IMR-90 (cell line): Measurements from ENCODE around the gene TNS1. TPM values are rescaled to one million over a fixed set of nuclear protein-coding genes. Genes with fewer than 3 reads are reported as not detected.

ENCODE experiments used
- ATAC-seq: fragments of 200-7000 bp; cut with Tn5 transposase; 2 replicates; pipeline ENCODE4 v1.9.1; 2020; ENCODE audit warnings: low read depth, mild to moderate bottlenecking, moderate library complexity
- BruUV-seq: library from RNA; stranded (reverse); fragments of 400-500 nt; replicated peaks from 2 replicates; lab custom pipeline; 2021; lab: Mats Ljungman, UMichigan
- CTCF ChIA-PET: fragments of 300-600 bp; formaldehyde crosslinking; extraction: SDS; loops from one replicate; lab custom pipeline; 2021; ENCODE audit warnings: antibody characterized with exemption; lab: Yijun Ruan, JAX
- POLR2A ChIA-PET: fragments of 300-600 bp; sonication (Branson Sonifier 250); formaldehyde crosslinking; loops from one replicate; lab custom pipeline; 2022; ENCODE audit warnings: antibody characterized with exemption; ENCODE audit not compliant: unreplicated experiment; lab: Charles Lee
- DNase-seq: peaks from one replicate; pipeline ENCODE4 v3.0.0; 2013
- H2AFZ ChIP-seq: replicated peaks from 2 replicates; pipeline ENCODE3; 2013; ENCODE audit warnings: low read length, mild to moderate bottlenecking; ENCODE audit not compliant: poor library complexity
- H2AK5ac ChIP-seq: 2 replicates; pipeline ENCODE4 v1.6.1; 2013; ENCODE audit warnings: low read depth, low read length, inconsistent platforms
- H2AK9ac ChIP-seq: replicated peaks from 2 replicates; pipeline ENCODE3; 2013; ENCODE audit warnings: mild to moderate bottlenecking, low read depth, low read length, moderate library complexity; ENCODE audit not compliant: poor library complexity
- H2BK120ac ChIP-seq: 2 replicates; pipeline ENCODE4 v1.6.1; 2013; ENCODE audit warnings: low read depth, low read length, inconsistent platforms
- H2BK15ac ChIP-seq: 3 replicates; pipeline ENCODE4 v1.6.1; 2013; ENCODE audit warnings: low read depth, low read length, inconsistent platforms
- H2BK20ac ChIP-seq: 2 replicates; pipeline ENCODE4 v1.6.1; 2013; ENCODE audit warnings: low read depth, mild to moderate bottlenecking, inconsistent platforms, low read length, moderate library complexity
- H2BK5ac ChIP-seq: 2 replicates; pipeline ENCODE4 v1.6.1; 2013; ENCODE audit warnings: mild to moderate bottlenecking, low read depth, low read length, inconsistent platforms; ENCODE audit not compliant: poor library complexity, severe bottlenecking
- H3K14ac ChIP-seq: replicated peaks from 2 replicates; pipeline ENCODE4 v1.6.1; 2013; ENCODE audit warnings: low read depth, low read length, inconsistent platforms
- H3K18ac ChIP-seq: 2 replicates; pipeline ENCODE4 v1.6.1; 2013; ENCODE audit warnings: low read depth, low read length, control low read depth
- H3K23ac ChIP-seq: 2 replicates; pipeline ENCODE4 v1.6.1; 2013; ENCODE audit warnings: low read depth, low read length, inconsistent platforms
- H3K27ac ChIP-seq: 2 replicates; pipeline ENCODE4 v1.5.1; 2013; ENCODE audit warnings: mild to moderate bottlenecking, control low read depth, low read length; ENCODE audit not compliant: insufficient read depth
- H3K27me3 ChIP-seq: 2 replicates; pipeline ENCODE4 v1.6.1; 2013; ENCODE audit warnings: low read length; ENCODE audit not compliant: control insufficient read depth, insufficient read depth
- H3K36me3 ChIP-seq: 2 replicates; pipeline ENCODE4 v1.6.1; 2013; ENCODE audit warnings: low read length, mixed read lengths; ENCODE audit not compliant: control insufficient read depth, insufficient read depth
- H3K4ac ChIP-seq: 2 replicates; pipeline ENCODE4 v1.6.1; 2013; ENCODE audit warnings: low read depth, low read length, inconsistent platforms
- H3K4me1 ChIP-seq: 2 replicates; pipeline ENCODE4 v1.6.1; 2013; ENCODE audit warnings: low read length, mixed read lengths; ENCODE audit not compliant: control insufficient read depth, insufficient read depth
- H3K4me2 ChIP-seq: 2 replicates; pipeline ENCODE4 v1.6.1; 2013; ENCODE audit warnings: low read depth, mild to moderate bottlenecking, control low read depth, low read length, moderate library complexity
- H3K4me3 ChIP-seq: 2 replicates; pipeline ENCODE4 v1.5.1; 2013; ENCODE audit warnings: low read depth, mild to moderate bottlenecking, control low read depth, low read length, moderate library complexity; ENCODE audit not compliant: insufficient read depth
- H3K56ac ChIP-seq: 2 replicates; pipeline ENCODE4 v1.6.1; 2013; ENCODE audit warnings: low read length, inconsistent platforms; ENCODE audit not compliant: insufficient read depth; ENCODE audit errors: extremely low read depth
- H3K79me1 ChIP-seq, 2 experiments: 2 replicates each; pipeline ENCODE4 v1.6.1; 2013; ENCODE audit warnings: low read length in 2 of 2, inconsistent platforms in 1 of 2, low read depth in 1 of 2
- H3K9ac ChIP-seq: 2 replicates; pipeline ENCODE4 v1.6.1; 2013; ENCODE audit warnings: low read depth, low read length, control low read depth
- H3K9me1 ChIP-seq: 2 replicates; pipeline ENCODE4 v1.6.1; 2013; ENCODE audit warnings: low read length, inconsistent platforms; ENCODE audit not compliant: insufficient read depth
- H3K9me3 ChIP-seq: 2 replicates; pipeline ENCODE4 v1.6.1; 2013; ENCODE audit warnings: low read length; ENCODE audit not compliant: control insufficient read depth, insufficient read depth
- H4K20me1 ChIP-seq: 2 replicates; pipeline ENCODE4 v1.6.1; 2013; ENCODE audit warnings: low read length, inconsistent platforms; ENCODE audit not compliant: insufficient read depth
- H4K5ac ChIP-seq: 2 replicates; pipeline ENCODE4 v1.6.1; 2013; ENCODE audit warnings: mild to moderate bottlenecking, low read depth, low read length, control low read depth
- H4K8ac ChIP-seq, 2 experiments: 2 replicates each; pipeline ENCODE4 v1.6.1; 2013; ENCODE audit warnings: low read depth in 2 of 2, low read length in 2 of 2, control low read depth in 1 of 2, inconsistent platforms in 1 of 2
- H4K91ac ChIP-seq: 2 replicates; pipeline ENCODE4 v1.6.1; 2013; ENCODE audit warnings: low read depth, low read length, inconsistent platforms; ENCODE audit not compliant: insufficient read depth
- BHLHE40 ChIP-seq: fragments of 150-350 bp; IDR thresholded peaks from 2 replicates; pipeline ENCODE4 v1.6.1; 2016; ENCODE audit warnings: mild to moderate bottlenecking, low read depth, low read length
- CEBPB ChIP-seq: IDR thresholded peaks from 2 replicates; pipeline ENCODE4 v1.6.1; 2012; ENCODE audit warnings: low read depth, low read length, improper control_type of control experiment
- CHD1 ChIP-seq: IDR thresholded peaks from 2 replicates; pipeline ENCODE4 v1.6.1; 2012; ENCODE audit warnings: low read depth, low read length, improper control_type of control experiment
- MAFK ChIP-seq: IDR thresholded peaks from 2 replicates; pipeline ENCODE4 v1.6.1; 2012; ENCODE audit warnings: low read depth, low read length, improper control_type of control experiment
- MAZ ChIP-seq: IDR thresholded peaks from 2 replicates; pipeline ENCODE4 v1.6.1; 2012; ENCODE audit warnings: low read depth, mild to moderate bottlenecking, low read length, improper control_type of control experiment, moderate library complexity, borderline replicate concordance
- MXI1 ChIP-seq: IDR thresholded peaks from 2 replicates; pipeline ENCODE4 v1.6.1; 2012; ENCODE audit warnings: low read depth, mild to moderate bottlenecking, low read length, moderate library complexity, borderline replicate concordance
- NFE2L2 ChIP-seq: fragments of 150-350 bp; IDR thresholded peaks from 2 replicates; pipeline ENCODE4 v1.6.1; 2016; ENCODE audit warnings: low read depth, mild to moderate bottlenecking, low read length
- POLR2A ChIP-seq: IDR thresholded peaks from 2 replicates; pipeline ENCODE4 v1.6.1; 2012; ENCODE audit warnings: mild to moderate bottlenecking, low read depth, low read length
- RAD21 ChIP-seq: IDR thresholded peaks from 2 replicates; pipeline ENCODE4 v1.6.1; 2012; ENCODE audit warnings: low read length, improper control_type of control experiment
- RCOR1 ChIP-seq: IDR thresholded peaks from 2 replicates; pipeline ENCODE4 v1.6.1; 2012; ENCODE audit warnings: mild to moderate bottlenecking, low read length, improper control_type of control experiment; ENCODE audit not compliant: insufficient replicate concordance
- RFX5 ChIP-seq: IDR thresholded peaks from 2 replicates; pipeline ENCODE4 v1.8.0; 2012; ENCODE audit warnings: low read depth, mild to moderate bottlenecking, low read length, moderate library complexity
- SMC3 ChIP-seq: fragments of 150-350 bp; IDR thresholded peaks from 2 replicates; pipeline ENCODE4 v1.6.1; 2016; ENCODE audit warnings: low read depth, mild to moderate bottlenecking, antibody characterized with exemption, low read length, moderate library complexity
- WGBS, 2 experiments: methylation state at CpG; one replicate each; pipeline versions ENCODE4 v1.1.5 to v1.1.7; 2013; ENCODE audit warnings: missing lambda C conversion rate in 2 of 2; ENCODE audit not compliant: insufficient read length in 1 of 2; ENCODE audit errors: extremely low coverage in 2 of 2; 5-methylcytosine and 5-hydroxymethylcytosine counted together
- dilution Hi-C: fragments of 300-500 bp; cut with HindIII; formaldehyde crosslinking; loops from one replicate; pipeline ENCODE4 v1.14.3; 2018; ENCODE audit warnings: low sequenced_read_pairs; ENCODE audit not compliant: unreplicated experiment
- in situ Hi-C: fragments of 300-500 bp; cut with MboI; formaldehyde crosslinking; loops from 3 replicates; pipeline ENCODE4 v1.14.3; 2019; ENCODE audit warnings: low sequenced_read_pairs, inconsistent platforms, mixed read lengths
- intact Hi-C: fragments of 100-400 bp; cut with micrococcal nuclease; formaldehyde crosslinking; loops from 2 replicates; pipeline ENCODE4 v1.10.0; 2022
- polyA plus RNA-seq, 3 experiments: library from polyadenylated mRNA; depleted of rRNA; stranded (reverse); fragments of >200 nt; gene quantifications; 2 replicates each; pipeline ENCODE4 v1.2.3, GENCODE V29; 2012; ENCODE audit warnings: low replicate concordance in 1 of 3
- total RNA-seq: library from RNA; depleted of rRNA; stranded (reverse); fragments of >200 nt; gene quantifications from 2 replicates; pipeline ENCODE4 v1.2.3, GENCODE V29; 2012
- TF ChIP-seq, protein P1 (sequence below): fragments of 150-350 bp; IDR thresholded peaks from 2 replicates; pipeline ENCODE4 v1.6.1; 2017; ENCODE audit warnings: mild to moderate bottlenecking, antibody characterized with exemption, low read length, low read depth
- TF ChIP-seq, protein P2 (sequence below): fragments of 150-350 bp; IDR thresholded peaks from 2 replicates; pipeline ENCODE4 v1.6.1; 2016; ENCODE audit warnings: low read depth, mild to moderate bottlenecking, low read length, moderate library complexity, borderline replicate concordance
- TF ChIP-seq, protein P3 (sequence below): conservative IDR thresholded peaks from 2 replicates; pipeline ENCODE4 v1.5.1; 2012; ENCODE audit warnings: mild to moderate bottlenecking, low read depth, low read length, improper control_type of control experiment

TNS1 gene
- total and polyA plus RNA-seq, 2 of the 4 experiments (the other 2 are of a cell fraction): 41.1 to 45.2 TPM

DNA sequence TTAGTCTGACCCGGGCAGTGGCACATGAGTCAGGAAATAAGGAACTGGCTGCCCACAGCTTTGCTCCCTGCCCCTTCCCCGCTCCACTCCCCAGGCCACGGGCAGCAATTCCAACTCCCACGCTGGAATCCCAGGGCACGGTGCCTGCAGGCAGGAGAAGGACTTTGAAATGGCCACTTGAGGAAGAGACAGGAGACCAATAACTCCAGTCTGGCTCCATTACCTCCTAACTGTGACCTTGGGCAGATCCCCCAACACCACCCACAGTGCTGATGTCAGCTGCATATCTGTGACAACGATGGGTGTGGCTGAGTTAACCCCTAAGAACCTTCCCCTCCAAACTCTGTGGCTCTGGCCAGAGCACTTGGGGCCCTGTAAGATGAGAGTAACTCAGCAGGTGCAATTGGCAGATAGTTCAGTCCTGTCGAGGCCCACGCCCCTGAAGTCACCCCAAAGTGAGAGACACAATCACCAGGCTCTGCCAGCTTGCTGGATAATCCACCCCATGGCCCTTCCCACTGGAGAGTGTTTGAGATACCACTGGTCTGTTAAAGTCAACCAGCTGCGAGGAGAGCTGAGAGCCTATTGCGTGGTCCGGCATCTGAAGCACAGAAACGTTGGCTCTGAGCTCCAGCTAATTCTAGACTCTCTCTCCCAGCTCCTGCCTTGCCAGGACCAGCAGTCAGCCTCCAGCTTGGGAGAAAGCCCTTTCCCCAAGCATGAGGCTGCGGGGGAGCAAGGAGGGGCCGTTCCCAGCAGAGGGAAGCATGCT is 175.2 kb downstream of the TNS1 start:
- ChIA-PET CTCF (no interaction called here), POLR2A (interaction anchor here (0.5 kb wide), 1 partner anchor 690 kb away, joined by 3 read pairs; no protein-coding TSS in a partner anchor)
- Histone ChIP-seq H2BK5ac (no peak overlapping the region), H3K14ac (no peak overlapping the region), H2AK9ac (no peak overlapping the region), H3K56ac (no peak overlapping the region), H3K27me3 (no peaks in the 10 kb centered on the region), H2BK120ac (no peak overlapping the region), H3K4ac (no peak overlapping the region), H4K20me1 (peaks cover 10% of the 10 kb centered on the region), H3K9me1 (no peaks in the 10 kb centered on the region; the same call in 1 of the 2 replicates), H3K27ac (no peak overlapping the region), H2BK15ac (no peak overlapping the region), H2BK20ac (no peak overlapping the region), H3K4me2 (no peak overlapping the region), H3K18ac (no peak overlapping the region), H3K9ac (no peak overlapping the region), H2AK5ac (no peak overlapping the region), H3K9me3 (no peaks in the 10 kb centered on the region), H3K4me1 (peaks cover 2% of the 10 kb centered on the region; the same call in 1 of the 2 replicates), H3K4me3 (no peak overlapping the region), H3K79me1 (peaks cover 13 to 18% of the 10 kb centered on the region in 2 experiments), H2AFZ (no peak overlapping the region), H3K23ac (no peak overlapping the region), H4K8ac (no peak overlapping the region), H3K36me3 (peaks cover 56% of the 10 kb centered on the region), H4K5ac (no peak overlapping the region), H4K91ac (no peak overlapping the region)
- in situ Hi-C loops (no loop called here), dilution Hi-C loops (no loop called here), intact Hi-C loops (no loop called here)
- DNase-seq (no peak), ATAC-seq (peak; percentile 24; the same call in 1 of the 2 replicates)
- BruUV-seq: no TSS peak
- WGBS, 2 experiments: 81% methylated on average over 5 of the region's 14 CpGs; no CpG with 5 or more reads in 1 of the 2 experiments
- TF ChIP-seq, protein P1, sequence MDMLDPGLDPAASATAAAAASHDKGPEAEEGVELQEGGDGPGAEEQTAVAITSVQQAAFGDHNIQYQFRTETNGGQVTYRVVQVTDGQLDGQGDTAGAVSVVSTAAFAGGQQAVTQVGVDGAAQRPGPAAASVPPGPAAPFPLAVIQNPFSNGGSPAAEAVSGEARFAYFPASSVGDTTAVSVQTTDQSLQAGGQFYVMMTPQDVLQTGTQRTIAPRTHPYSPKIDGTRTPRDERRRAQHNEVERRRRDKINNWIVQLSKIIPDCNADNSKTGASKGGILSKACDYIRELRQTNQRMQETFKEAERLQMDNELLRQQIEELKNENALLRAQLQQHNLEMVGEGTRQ: no peak
- TF ChIP-seq NFE2L2: no peak
- TF ChIP-seq MAFK: no peak
- TF ChIP-seq RFX5: no peak
- TF ChIP-seq SMC3: no peak
- TF ChIP-seq POLR2A: no peak
- TF ChIP-seq, protein P2, sequence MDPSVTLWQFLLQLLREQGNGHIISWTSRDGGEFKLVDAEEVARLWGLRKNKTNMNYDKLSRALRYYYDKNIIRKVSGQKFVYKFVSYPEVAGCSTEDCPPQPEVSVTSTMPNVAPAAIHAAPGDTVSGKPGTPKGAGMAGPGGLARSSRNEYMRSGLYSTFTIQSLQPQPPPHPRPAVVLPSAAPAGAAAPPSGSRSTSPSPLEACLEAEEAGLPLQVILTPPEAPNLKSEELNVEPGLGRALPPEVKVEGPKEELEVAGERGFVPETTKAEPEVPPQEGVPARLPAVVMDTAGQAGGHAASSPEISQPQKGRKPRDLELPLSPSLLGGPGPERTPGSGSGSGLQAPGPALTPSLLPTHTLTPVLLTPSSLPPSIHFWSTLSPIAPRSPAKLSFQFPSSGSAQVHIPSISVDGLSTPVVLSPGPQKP: no peak
- TF ChIP-seq RCOR1: no peak
- no peak for TF ChIP-seq RAD21
- TF ChIP-seq, protein P3, sequence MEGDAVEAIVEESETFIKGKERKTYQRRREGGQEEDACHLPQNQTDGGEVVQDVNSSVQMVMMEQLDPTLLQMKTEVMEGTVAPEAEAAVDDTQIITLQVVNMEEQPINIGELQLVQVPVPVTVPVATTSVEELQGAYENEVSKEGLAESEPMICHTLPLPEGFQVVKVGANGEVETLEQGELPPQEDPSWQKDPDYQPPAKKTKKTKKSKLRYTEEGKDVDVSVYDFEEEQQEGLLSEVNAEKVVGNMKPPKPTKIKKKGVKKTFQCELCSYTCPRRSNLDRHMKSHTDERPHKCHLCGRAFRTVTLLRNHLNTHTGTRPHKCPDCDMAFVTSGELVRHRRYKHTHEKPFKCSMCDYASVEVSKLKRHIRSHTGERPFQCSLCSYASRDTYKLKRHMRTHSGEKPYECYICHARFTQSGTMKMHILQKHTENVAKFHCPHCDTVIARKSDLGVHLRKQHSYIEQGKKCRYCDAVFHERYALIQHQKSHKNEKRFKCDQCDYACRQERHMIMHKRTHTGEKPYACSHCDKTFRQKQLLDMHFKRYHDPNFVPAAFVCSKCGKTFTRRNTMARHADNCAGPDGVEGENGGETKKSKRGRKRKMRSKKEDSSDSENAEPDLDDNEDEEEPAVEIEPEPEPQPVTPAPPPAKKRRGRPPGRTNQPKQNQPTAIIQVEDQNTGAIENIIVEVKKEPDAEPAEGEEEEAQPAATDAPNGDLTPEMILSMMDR: no peak
- no peak for TF ChIP-seq CHD1
- TF ChIP-seq BHLHE40: no peak
- TF ChIP-seq MAZ: no peak
- TF ChIP-seq MXI1: no peak
- no peak for TF ChIP-seq CEBPB
